DOHH2 (cell line): ENCODE measurements around the gene BMP8A.

Source experiments
- CTCF ChIP-seq: fragments of 200-600 bp; sonication (generic); IDR thresholded peaks from one replicate; pipeline ENCODE4 v1.5.1; 2014; ENCODE audit warnings: antibody characterized with exemption, mild to moderate bottlenecking, low read depth, low read length; ENCODE audit not compliant: poor library complexity, severe bottlenecking
- EZH2phosphoT487 ChIP-seq: fragments of 200-600 bp; sonication (generic); IDR thresholded peaks from 2 replicates; pipeline ENCODE4 v1.6.1; 2017; ENCODE audit warnings: borderline replicate concordance, mild to moderate bottlenecking, antibody characterized with exemption, low read length, moderate library complexity, mixed read lengths

GRCh38 chr1:39472826-39473225, 18.6 kb upstream of the BMP8A start:
- TF ChIP-seq CTCF (no peak), EZH2phosphoT487 (no peak)
